OCI-LY1 (cell line): ENCODE data around the gene BCL2.
A peak's percentile ranks its signal among the peaks of the same experiment; 100 is the strongest.
"Not testable (repeated sequence)": the region's sequence is repeated elsewhere in the genome, so short reads cannot be mapped to it uniquely, and the experiment has no call there.

ENCODE experiments used
- H2AFZ ChIP-seq: fragments of 200-600 bp; sonication (generic), shearing (Covaris generic); 2 replicates; pipeline ENCODE4 v1.6.0; 2014; ENCODE audit warnings: antibody characterized with exemption, mild to moderate bottlenecking, low read length
- H3F3A ChIP-seq: fragments of 200-600 bp; sonication (generic), shearing (Covaris generic); 2 replicates; pipeline ENCODE4 v1.6.0; 2014; ENCODE audit warnings: mild to moderate bottlenecking, antibody characterized with exemption, low read length, moderate library complexity; ENCODE audit not compliant: insufficient read depth
- H3K27ac ChIP-seq: fragments of 200-600 bp; sonication (generic); 2 replicates; pipeline ENCODE4 v1.5.1; 2014; ENCODE audit warnings: low read length, mixed run types, mild to moderate bottlenecking, low read depth; ENCODE audit not compliant: poor library complexity, severe bottlenecking
- H3K27me3 ChIP-seq: fragments of 200-600 bp; sonication (generic); 2 replicates; pipeline ENCODE4 v1.6.0; 2014; ENCODE audit warnings: antibody characterized with exemption, mild to moderate bottlenecking, low read length, moderate library complexity; ENCODE audit not compliant: insufficient read depth
- H3K36me3 ChIP-seq: fragments of 200-600 bp; sonication (generic); 2 replicates; pipeline ENCODE4 v1.6.1; 2014; ENCODE audit warnings: mild to moderate bottlenecking, antibody characterized with exemption, low read length, moderate library complexity, mixed read lengths; ENCODE audit not compliant: insufficient read depth
- H3K4me1 ChIP-seq: fragments of 200-600 bp; sonication (generic); 2 replicates; pipeline ENCODE4 v1.5.1; 2014; ENCODE audit warnings: mild to moderate bottlenecking, low read length, moderate library complexity; ENCODE audit not compliant: insufficient read depth, severe bottlenecking
- H3K4me2 ChIP-seq: fragments of 200-600 bp; sonication (generic), shearing (Covaris generic); 2 replicates; pipeline ENCODE4 v1.6.1; 2014; ENCODE audit warnings: low read length
- H3K4me3 ChIP-seq: fragments of 200-600 bp; sonication (generic); 2 replicates; pipeline ENCODE4 v1.5.1; 2014; ENCODE audit warnings: low read length, low read depth, mild to moderate bottlenecking, mixed read lengths; ENCODE audit not compliant: poor library complexity, severe bottlenecking
- H3K79me2 ChIP-seq: fragments of 200-600 bp; shearing (Covaris generic); 2 replicates; pipeline ENCODE4 v1.6.1; 2016; ENCODE audit warnings: mixed run types, low read length, mixed read lengths; ENCODE audit not compliant: insufficient read depth
- H3K9ac ChIP-seq: fragments of 200-600 bp; sonication (generic), shearing (Covaris generic); 2 replicates; pipeline ENCODE4 v1.6.1; 2014; ENCODE audit warnings: mild to moderate bottlenecking, low read length, mixed read lengths
- H3K9me2 ChIP-seq: fragments of 200-600 bp; sonication (generic), shearing (Covaris generic); 2 replicates; pipeline ENCODE4 v1.6.1; 2014; ENCODE audit warnings: low read depth, mild to moderate bottlenecking, low read length, mixed read lengths
- H3K9me3 ChIP-seq: fragments of 200-600 bp; shearing (Covaris generic); 2 replicates; pipeline ENCODE4 v1.6.1; 2014; ENCODE audit warnings: low read length, mixed read lengths
- H4K20me1 ChIP-seq: fragments of 200-600 bp; sonication (generic), shearing (Covaris generic); 2 replicates; pipeline ENCODE4 v1.6.0; 2016; ENCODE audit warnings: mild to moderate bottlenecking, low read length; ENCODE audit not compliant: insufficient read depth
- EZH2 ChIP-seq: fragments of 200-600 bp; sonication (generic), shearing (Covaris generic); IDR thresholded peaks from 2 replicates; pipeline ENCODE4 v1.8.0; 2017; ENCODE audit warnings: borderline replicate concordance, mixed run types, mild to moderate bottlenecking, antibody characterized with exemption, low read length, moderate library complexity, mixed read lengths
- TF ChIP-seq, protein P1 (sequence below): fragments of 200-600 bp; sonication (generic), shearing (Covaris generic); IDR thresholded peaks from 2 replicates; pipeline ENCODE4 v1.5.1; 2017; ENCODE audit warnings: mild to moderate bottlenecking, antibody characterized with exemption, low read length, moderate library complexity, mixed read lengths

Gene BCL2

DNA sequence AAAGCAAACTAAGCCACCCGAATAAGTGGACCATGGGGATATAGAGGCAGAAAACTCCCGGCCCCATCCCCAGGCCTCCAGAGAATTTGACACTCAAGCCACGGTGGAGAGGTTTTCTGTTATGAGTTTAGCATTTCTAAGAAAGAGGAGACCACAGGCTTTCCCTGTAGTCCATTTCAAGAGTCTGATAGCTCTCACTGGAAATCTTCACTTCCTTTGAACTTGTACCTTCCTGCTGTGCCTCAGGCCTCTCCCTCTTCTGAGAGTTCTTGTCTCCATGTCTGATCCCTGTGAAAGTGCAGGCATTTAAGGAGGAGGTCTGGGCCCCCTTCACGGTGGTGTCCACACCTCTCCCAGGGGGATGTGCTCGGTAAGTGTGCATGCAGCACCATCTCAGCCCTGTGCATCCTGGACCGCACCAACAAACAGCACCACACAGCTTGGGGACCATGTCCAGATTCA lies 113.7 kb downstream of the BCL2 start:
- Histone ChIP-seq H3K9ac (no peak overlapping the region), H3K4me2 (no peak overlapping the region), H3F3A (no peaks in the 10 kb centered on the region), H3K36me3 (peaks cover 35% of the 10 kb centered on the region; the same call in 1 of the 2 replicates), H3K9me2 (no peaks in the 10 kb centered on the region), H3K9me3 (no peaks in the 10 kb centered on the region), H3K4me1 (peaks cover 61% of the 10 kb centered on the region), H4K20me1 (no peaks in the 10 kb centered on the region), H3K27ac (peak overlapping the region; percentile 23), H2AFZ (no peak overlapping the region), H3K4me3 (no peak overlapping the region), H3K27me3 (no peaks in the 10 kb centered on the region), H3K79me2 (peaks cover 53% of the 10 kb centered on the region)
- TF ChIP-seq EZH2, result no peak
- TF ChIP-seq, protein P1, sequence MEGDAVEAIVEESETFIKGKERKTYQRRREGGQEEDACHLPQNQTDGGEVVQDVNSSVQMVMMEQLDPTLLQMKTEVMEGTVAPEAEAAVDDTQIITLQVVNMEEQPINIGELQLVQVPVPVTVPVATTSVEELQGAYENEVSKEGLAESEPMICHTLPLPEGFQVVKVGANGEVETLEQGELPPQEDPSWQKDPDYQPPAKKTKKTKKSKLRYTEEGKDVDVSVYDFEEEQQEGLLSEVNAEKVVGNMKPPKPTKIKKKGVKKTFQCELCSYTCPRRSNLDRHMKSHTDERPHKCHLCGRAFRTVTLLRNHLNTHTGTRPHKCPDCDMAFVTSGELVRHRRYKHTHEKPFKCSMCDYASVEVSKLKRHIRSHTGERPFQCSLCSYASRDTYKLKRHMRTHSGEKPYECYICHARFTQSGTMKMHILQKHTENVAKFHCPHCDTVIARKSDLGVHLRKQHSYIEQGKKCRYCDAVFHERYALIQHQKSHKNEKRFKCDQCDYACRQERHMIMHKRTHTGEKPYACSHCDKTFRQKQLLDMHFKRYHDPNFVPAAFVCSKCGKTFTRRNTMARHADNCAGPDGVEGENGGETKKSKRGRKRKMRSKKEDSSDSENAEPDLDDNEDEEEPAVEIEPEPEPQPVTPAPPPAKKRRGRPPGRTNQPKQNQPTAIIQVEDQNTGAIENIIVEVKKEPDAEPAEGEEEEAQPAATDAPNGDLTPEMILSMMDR, result no peak

DNA sequence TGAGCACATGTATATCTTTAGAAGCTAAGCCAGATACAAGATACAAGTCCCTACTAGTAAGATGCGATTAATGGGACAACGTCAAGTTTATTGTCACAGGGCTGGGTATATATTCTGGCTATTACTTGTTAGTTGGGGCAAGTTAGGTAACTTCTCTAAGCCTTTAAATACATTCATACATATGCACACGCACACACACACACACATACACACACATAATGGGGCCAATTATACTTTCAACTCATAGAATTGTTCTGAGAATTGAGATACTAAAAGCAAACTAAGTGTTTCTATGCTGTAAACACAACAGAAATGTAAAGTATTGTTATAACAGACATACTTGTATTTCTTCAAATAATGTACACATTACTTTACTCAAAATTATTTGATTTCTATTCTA lies 116.1 kb downstream of the BCL2 start:
- no peaks in the 10 kb centered on the region for H4K20me1 ChIP-seq
- H3K79me2 ChIP-seq, result peaks cover 63% of the 10 kb centered on the region
- H3K27me3 ChIP-seq, result no peaks in the 10 kb centered on the region
- H3K4me2 ChIP-seq, result no peak overlapping the region
- H3K4me1 ChIP-seq, result peaks cover 59% of the 10 kb centered on the region
- no peaks in the 10 kb centered on the region for H3K9me3 ChIP-seq
- no peaks in the 10 kb centered on the region for H3F3A ChIP-seq
- H3K27ac ChIP-seq, result no peak overlapping the region
- H3K9me2 ChIP-seq, result no peaks in the 10 kb centered on the region
- H3K4me3 ChIP-seq, result no peak overlapping the region
- H3K36me3 ChIP-seq, result peaks cover 33% of the 10 kb centered on the region
- H3K9ac ChIP-seq, result no peak overlapping the region
- no peak overlapping the region for H2AFZ ChIP-seq
- TF ChIP-seq, protein P1, result no peak
- no peak for TF ChIP-seq EZH2

DNA sequence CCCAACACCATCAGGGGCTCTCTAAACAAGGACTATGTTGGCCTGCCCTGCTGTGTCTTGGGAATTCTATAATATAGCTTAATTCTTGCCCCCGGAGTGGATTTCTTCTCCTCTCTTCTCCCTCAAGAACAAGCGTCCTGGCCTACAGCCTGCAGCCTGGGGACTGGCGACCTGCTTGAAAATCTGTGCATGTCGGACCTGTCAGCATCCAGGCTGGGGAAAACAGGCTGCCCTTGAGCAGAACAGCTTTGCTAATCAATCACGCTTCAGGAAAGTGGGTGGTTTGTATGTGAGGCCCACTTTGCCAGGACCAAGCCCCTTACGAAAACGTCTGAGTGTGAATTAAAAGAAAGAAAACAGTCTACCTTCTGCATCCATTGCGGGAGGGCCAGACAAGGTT lies 116.7 kb downstream of the BCL2 start:
- peaks cover 53% of the 10 kb centered on the region for H3K4me1 ChIP-seq
- H3K9ac ChIP-seq, result no peak overlapping the region
- no peaks in the 10 kb centered on the region for H4K20me1 ChIP-seq
- H2AFZ ChIP-seq, result no peak overlapping the region
- peaks cover 63% of the 10 kb centered on the region for H3K79me2 ChIP-seq
- no peak overlapping the region for H3K27ac ChIP-seq
- H3F3A ChIP-seq, result no peaks in the 10 kb centered on the region
- no peaks in the 10 kb centered on the region for H3K9me3 ChIP-seq
- no peaks in the 10 kb centered on the region for H3K27me3 ChIP-seq
- H3K4me3 ChIP-seq, result no peak overlapping the region
- no peak overlapping the region for H3K4me2 ChIP-seq
- H3K9me2 ChIP-seq, result no peaks in the 10 kb centered on the region
- peaks cover 33% of the 10 kb centered on the region for H3K36me3 ChIP-seq
- TF ChIP-seq, protein P1, result no peak
- no peak for TF ChIP-seq EZH2

DNA sequence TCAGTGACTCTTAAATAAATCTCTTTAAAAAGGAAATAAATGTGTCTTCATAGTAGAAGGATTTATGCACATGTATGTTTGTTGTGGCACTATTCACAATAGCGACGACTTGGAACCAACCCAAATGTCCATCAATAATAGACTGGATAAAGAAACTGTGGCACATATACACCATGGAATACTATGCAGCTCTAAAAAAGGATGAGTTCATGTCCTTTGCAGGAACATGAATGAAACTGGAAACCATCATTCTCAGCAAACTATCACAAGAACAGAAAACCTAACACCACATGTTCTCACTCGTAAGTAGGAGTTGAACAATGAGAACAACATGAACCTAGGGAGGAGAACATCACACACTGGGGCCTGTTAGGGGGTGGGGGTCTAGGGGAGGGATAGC lies 118.1 kb downstream of the BCL2 start:
- H3K36me3 ChIP-seq, result peaks cover 30% of the 10 kb centered on the region
- H3K4me3 ChIP-seq, H3K27ac ChIP-seq, H2AFZ ChIP-seq, H3K9me3 ChIP-seq, H4K20me1 ChIP-seq, H3K4me2 ChIP-seq, H3K9me2 ChIP-seq, H3F3A ChIP-seq, H3K9ac ChIP-seq, H3K27me3 ChIP-seq: not testable (repeated sequence)
- H3K4me1 ChIP-seq, result peaks cover 39% of the 10 kb centered on the region
- H3K79me2 ChIP-seq, result peaks cover 59% of the 10 kb centered on the region
